Iris pigment epithelial cell (primary cell): Measurements from ENCODE around the gene TINAGL1.

Source experiments
- DNase-seq: peaks from one replicate; pipeline ENCODE4 v3.0.0-alpha.2; 2011; ENCODE audit warnings: low read depth

The TINAGL1 gene

GRCh38 chr1:31627301-31627929 is 51.1 kb downstream of the TINAGL1 start:
- DNase-seq = no peak

GRCh38 chr1:31627930-31628559 is 51.7 kb downstream of the TINAGL1 start:
- no peak for DNase-seq

GRCh38 chr1:31628931-31629556 is 52.7 kb downstream of the TINAGL1 start:
- DNase-seq = no peak

- DNase-seq = no peak
Observed at GRCh38 chr1:31632649-31633048, 56.3 kb downstream of the TINAGL1 start.

GRCh38 chr1:31633117-31633516 is 56.8 kb downstream of the TINAGL1 start:
- DNase-seq = peak; percentile 28
